HG03460 (cell line): ENCODE data around the gene TANK.

Experiments used
- ATAC-seq: cut with Tn5 transposase; IDR thresholded peaks from one replicate; pipeline ENCODE4 v1.9.1; 2021; ENCODE audit not compliant: unreplicated experiment

TANK gene

DNA sequence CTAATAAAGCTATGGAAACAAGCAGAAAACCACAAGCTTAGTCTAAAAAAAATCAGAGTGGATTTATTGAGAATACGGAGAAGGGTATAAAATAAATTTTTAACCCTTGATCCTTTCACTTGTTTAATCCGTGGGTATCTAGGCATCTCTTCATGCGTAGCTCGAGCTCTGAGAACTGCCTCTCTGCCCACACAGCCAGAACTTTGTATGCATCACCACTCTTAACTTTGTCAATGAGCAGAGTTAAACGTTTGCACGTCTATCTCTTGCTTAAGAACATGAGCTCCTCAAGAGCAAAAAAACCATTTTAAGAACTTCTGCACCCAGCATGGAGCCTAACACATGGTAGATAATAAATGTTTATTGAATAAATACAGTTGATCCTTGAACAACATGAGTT lies 26.9 kb upstream of the TANK start:
- ATAC-seq, result no peak

GRCh38 chr2:161134547-161135518 lies 25.4 kb upstream of the TANK start:
- ATAC-seq, result no peak

DNA sequence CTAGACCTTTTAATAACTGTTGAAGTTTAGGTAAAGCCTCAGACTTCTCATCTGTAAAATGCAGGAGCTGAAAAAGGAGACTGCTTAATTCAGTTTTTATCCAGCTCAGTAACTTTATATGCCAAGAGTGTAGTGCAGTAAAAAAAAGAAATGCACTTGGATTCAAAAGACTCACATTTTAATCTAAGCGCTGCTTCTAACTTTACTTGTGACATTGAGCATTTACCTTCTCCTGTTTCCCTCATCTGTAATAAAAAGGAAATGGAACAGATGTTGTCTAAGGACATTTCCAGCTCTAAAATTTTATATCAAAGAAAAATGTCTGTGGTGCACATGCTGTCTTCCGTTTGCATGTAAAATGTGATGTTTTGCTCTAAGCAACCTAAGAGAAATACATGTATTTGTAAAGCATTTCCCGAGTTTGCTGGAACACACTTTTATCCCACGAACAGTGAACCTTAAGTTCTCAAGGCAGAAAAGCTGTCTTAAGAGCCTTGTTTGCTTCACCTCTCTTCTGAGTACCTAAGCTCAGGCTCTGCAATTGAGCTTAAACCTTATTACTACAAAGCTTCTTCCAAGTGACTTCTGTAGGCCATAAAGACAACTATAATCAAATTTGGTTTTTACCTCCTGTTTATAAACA lies 24.2 kb upstream of the TANK start:
- no peak for ATAC-seq

DNA sequence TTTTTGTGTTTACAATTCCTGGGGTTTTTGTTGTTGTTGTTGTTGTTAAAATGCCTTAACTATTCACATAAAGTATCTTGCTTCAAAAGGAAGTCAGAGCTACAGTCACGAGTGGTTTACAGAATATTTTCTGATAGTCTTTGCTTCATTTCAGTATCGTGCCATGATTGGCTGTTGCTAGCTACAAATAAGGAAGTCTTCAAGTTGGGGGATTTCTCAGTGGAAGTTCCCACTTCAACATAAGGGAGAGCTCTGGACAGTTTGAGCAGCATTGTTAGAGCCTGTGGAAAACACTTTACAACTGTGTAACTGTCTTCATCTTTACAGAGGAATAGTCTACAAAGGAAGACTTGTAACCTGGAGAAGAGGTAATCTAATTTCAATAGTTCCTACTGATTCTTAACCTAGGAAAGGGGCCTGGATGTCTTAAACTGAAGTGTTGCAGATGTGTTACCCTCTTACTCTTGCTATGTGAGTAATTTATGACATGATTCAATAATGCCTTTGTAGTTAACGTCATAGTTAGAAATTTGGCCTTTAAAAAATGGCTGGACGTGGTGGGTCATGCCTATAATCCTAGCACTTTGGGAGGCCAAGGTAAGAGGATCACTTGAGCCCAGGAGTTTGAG lies 23.4 kb upstream of the TANK start:
- ATAC-seq, result peak; percentile 74

DNA sequence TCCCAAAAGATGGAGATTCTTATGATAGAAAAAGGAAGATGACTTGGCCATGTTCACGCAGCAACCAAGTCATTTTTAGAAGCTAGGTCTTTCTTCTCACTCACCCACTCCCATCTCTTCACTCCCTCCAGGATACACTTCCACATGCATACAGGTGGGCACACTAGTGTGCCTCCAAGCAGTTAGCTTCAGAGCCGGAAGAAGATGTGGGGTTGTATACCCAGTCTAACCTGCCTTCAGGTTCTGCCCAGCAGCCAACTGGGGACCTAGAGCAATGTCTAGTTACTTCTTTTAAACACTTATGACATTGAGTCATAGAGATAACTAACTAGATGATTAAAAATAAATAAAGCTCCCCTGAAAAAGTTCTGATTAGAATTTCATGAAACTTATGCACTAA lies 21.8 kb upstream of the TANK start:
- peak; percentile 25 for ATAC-seq

- ATAC-seq, result peak; percentile 23
Observed at GRCh38 chr2:161139098-161139987, 20.9 kb upstream of the TANK start.

DNA sequence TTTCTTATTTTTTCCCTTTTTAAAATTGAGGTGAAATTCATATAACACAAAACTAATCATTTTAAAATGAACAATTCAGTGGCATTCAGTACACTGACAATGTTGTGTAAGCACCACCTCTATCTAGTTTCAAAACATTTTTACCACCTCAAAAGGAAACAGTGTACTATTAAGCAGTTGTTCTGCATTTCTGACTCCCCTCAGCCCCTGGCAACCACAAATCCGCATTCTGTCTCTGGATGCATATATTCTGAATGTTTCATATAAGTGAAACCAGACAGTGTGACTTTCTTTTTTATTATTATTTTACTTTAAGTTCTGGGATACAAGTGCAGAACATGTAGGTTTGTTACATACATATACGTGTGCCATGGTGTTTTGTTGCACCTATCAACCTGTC lies 19.2 kb upstream of the TANK start:
- peak; percentile 42 for ATAC-seq

DNA sequence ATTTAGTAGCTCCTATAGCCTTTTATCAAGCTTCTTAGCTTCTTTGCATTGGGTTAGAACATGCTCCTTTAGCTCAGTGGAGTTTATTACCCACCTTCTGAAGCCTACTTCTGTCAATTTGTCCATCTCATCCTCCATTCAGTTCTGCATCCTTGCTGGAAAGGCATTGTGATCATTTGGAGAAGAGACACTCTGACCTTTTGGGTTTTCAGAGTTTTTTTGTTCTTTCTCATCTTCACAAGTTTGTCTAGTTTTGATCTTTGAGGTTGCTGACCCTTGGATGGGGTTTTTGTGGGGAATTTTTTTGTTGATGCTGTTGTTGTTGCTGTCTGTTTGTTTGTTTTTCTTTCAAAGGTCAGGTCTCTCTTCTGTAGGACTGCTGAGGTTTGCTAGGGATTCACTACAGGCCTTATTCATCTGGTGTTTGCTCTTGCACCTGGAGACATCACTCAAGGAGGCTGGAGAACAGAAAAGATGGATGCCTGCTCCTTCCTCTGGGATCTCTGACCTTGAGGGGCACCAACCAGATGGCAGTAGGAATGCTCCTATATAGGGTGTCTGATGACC lies 13.9 kb upstream of the TANK start:
- no peak for ATAC-seq

- no peak for ATAC-seq
Observed at GRCh38 chr2:161146996-161147395, 13.2 kb upstream of the TANK start.

GRCh38 chr2:161147856-161148255 lies 12.4 kb upstream of the TANK start:
- ATAC-seq, result peak; percentile 49

GRCh38 chr2:161150704-161151103 lies 9.5 kb upstream of the TANK start:
- ATAC-seq, result no peak

- ATAC-seq, result no peak
Observed at GRCh38 chr2:161152302-161152701, 7.9 kb upstream of the TANK start.

DNA sequence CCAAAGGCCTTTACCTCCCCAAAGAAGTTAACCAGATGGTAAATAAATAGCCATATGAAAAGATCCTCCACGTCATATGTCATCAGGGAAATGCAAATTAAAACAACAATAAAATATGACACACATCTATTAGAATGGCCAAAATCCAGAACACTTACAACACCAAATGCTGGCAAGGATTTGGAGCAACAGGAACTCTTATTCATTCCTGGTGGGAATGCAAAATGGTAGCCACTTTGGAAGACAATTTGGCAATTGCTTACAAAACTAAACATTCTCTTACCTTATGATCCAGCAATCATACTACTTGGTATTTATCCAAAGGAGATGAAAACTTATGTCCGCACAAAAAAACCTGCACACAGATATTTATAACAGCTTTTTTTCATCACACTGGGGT lies 1.3 kb upstream of the TANK start:
- no peak for ATAC-seq

DNA sequence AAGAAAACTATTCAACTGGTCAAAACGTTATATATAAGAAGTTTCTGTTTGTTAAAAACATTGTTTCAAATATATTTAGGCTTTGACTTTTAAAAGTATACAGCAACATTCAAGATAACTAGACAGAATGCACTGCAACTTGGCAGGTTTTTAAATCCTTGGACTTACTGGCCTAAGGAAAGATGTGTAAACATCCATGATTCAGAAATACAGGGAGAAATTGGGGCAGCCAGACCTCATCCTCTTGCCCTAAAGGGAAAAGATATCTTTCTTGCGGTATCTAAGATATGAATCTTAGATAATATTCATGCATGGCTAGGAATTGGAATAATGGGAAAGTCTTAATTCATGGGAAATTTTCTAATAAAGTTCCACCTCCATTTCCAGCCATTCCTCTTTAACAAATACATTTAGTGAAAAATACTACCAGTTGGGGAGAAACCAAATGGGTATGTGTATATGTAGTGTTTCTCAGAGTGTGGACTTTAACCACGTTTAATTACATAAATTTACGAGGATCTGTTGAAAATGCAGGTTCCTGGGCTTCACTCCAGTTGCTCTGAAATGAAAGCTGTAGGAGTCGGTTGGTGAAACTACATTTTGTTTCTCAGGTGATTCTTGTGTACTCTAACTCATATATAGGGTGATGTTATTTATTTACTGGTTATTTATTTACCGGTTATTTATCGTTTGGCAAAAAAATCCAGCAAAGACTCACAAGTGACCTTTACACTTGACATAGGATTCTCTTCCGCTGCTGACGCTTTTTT lies 587 bp upstream of the TANK start:
- peak; percentile 0 for ATAC-seq

DNA sequence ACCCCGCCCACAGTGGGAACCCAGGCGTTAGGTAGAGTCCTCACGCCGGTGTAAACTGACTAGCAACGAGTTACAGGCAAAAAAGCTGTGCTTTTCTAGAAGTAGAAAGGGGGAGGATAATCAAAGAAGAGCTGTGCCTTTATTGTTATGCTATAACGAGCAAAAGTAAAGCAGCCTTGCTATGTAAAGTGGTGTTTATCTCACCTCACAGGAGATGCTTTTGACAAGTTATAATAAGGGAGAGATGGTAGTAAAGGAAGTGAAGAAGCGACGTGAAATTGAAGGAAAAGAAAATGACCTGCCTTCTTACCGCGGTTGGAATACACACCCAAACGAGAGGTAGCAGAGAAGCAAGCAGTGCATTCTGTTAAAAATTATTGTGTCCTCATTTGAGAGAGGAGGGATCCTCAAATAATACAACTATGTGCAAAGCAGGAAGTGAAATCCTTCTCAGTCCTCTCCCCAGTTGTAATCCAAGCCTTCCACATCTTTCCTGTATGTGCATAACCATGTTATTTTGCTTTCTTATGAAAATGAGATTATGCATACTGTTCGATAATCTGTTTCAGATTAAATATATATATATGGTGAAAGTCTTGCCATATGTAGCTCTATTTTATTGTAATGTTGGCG lies 962 bp downstream of the TANK start:
- no peak for ATAC-seq

DNA sequence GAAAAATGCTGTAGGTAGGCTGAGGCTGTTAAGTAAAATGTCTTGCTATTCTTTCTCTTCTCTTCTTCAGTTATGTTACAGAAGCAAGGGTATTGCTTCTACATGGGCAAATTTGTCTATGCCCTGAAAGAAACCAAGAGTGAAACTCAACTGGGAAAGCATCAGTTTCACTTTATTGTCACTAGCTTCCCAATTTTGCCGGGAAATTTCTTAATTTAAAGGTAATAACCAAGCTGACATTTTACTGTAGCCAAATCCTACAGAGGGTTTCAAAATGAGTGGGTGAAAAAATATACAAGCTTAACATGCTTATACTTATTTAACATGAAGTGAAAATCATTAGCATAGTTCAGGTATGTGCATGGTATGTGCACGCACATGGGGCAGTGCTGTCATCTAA lies 3.2 kb downstream of the TANK start:
- ATAC-seq, result no peak

GRCh38 chr2:161164161-161164560 lies 3.9 kb downstream of the TANK start:
- no peak for ATAC-seq

GRCh38 chr2:161165266-161165665 lies 5.0 kb downstream of the TANK start:
- no peak for ATAC-seq

GRCh38 chr2:161165811-161166210 lies 5.6 kb downstream of the TANK start:
- ATAC-seq, result no peak
